NCI-H82 (cell line): Measurements from ENCODE around the gene FBXO34.
"Not testable (repeated sequence)": the region's sequence is repeated elsewhere in the genome, so short reads cannot be mapped to it uniquely, and the experiment has no call there.

ENCODE experiments used
- DNase-seq: peaks from one replicate; lab custom pipeline; 2025; lab: John Stamatoyannopoulos, UW

FBXO34 gene

DNA sequence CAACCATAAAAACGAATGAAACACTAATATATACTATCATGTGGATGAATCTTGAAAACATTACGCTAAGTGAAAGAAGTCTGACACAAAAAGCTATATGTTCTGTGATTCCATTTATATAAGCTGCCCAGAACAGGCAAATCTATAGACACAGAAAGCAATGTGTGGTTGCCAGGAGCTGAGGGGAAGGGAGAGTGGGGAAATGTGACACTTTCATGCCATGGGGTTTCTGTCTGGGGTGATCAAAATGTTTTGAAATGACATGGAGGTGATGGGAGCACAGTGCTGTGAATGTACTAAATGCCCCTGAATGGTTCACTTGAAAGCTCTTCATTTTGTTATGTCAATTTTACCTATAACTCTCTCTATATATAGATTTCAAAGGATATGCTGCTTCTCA lies 110.3 kb downstream of the FBXO34 start:
- DNase-seq, result no peak

GRCh38 chr14:55382483-55382882 lies 111.3 kb downstream of the FBXO34 start:
- no peak for DNase-seq

- not testable (repeated sequence) for DNase-seq
These were observed 111.8 kb downstream of the FBXO34 start for GRCh38 chr14:55383056-55383466.

DNA sequence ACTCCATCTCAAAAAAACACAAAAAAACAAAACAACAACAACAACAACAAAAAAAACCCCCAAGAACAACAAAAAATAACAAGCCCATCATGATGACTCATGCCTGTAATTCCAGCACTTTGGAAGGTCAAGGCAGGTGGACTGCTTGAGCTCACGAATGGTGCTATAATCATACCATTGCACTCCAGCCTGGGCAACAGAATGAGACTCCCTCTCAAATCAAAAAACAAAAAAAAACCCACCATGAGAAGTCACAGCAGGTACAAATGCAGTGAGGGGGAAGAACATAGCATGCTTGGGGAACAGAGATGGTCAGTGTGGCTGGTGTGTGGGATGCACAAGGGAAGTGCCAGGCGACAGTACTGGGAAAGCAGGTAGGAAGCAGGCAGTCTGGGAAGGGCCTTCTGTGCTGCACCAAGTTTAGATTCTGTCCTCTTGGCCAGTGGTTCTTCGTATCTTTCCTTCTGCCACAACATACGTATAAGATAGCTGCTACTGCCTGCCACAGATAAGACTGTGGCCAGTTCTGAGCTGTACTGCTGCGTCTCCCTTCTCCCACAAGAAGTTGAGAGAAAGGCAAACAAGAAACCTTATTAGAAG lies 112.4 kb downstream of the FBXO34 start:
- no peak for DNase-seq

- no peak for DNase-seq
These were observed 113.3 kb downstream of the FBXO34 start for GRCh38 chr14:55384536-55384935.

DNA sequence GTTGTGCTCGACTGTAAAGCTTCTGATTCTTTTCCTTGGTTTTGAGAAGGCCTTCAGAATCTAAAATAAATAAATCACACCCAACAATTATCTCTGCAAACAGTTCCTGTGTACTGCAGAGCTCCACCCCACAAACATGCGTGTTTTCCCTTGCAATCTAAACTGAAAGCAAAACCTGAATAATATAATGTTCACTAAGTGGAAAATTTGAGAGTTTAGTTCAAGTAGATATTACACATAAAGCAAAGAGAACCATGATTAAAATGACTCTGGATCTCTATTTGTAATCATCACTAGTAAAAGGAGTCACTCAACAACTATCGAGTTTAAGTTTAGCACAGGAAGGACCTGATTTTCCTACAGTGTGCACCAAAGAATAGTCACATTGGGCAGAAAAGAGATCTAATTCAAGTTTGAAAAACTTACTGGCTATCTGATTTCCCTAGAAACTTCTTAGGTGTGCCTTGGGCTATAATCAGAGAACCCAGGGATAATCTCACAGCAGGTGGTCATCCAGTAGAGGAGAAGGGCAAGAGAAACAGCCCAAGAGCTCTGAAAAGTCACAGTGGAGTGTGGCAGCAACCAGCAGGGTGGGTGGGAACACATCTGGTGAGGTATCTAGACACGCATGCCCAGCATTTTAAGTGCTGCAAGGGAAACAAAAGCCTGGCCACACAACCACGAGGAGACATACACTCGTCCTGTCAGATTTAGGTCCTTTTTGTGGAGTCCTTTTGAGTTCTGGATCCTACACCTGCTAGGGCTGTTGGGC lies 115.0 kb downstream of the FBXO34 start:
- DNase-seq, result no peak

- no peak for DNase-seq
These were observed 115.9 kb downstream of the FBXO34 start for GRCh38 chr14:55387121-55387520.

GRCh38 chr14:55388160-55388559 lies 116.9 kb downstream of the FBXO34 start:
- no peak for DNase-seq

DNA sequence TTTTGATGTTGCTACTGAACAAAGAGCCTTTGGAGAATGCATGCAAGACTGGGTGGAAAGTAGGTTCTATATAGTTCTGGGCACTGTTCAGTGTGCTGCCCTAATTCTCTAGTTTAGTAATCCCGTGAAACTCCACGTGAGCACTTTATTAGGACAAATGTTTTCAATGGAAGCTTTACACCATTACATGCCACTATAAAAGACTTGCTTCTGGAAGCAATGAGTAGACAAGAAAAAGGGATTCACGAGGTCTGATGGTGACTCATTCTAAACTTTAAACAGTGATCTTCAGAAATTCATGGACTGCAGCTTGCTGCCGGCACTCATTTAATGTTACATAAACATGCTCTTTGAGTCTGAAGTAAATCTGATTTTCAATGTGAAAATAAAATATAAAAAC lies 118.1 kb downstream of the FBXO34 start:
- DNase-seq, result no peak

DNA sequence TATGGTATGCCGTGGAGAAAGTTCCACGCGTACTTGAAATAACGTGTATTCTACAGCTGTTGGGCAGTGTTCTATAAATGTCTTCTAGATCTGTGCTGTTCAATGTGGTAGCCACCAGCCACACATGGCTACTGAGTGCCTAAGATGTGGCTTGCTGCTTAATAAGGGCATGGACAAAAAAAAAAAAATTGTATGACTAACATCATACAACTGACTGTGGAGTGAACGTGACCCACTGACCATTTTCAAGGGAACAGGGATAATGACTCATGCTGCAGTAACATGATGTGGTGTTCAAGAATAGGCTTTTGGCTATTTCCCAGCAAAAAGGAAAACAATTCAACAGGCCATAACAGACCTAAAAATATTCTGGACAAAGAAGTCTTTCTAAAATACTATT lies 127.5 kb downstream of the FBXO34 start:
- no peak for DNase-seq

GRCh38 chr14:55399183-55399582 lies 128.0 kb downstream of the FBXO34 start:
- no peak for DNase-seq

DNA sequence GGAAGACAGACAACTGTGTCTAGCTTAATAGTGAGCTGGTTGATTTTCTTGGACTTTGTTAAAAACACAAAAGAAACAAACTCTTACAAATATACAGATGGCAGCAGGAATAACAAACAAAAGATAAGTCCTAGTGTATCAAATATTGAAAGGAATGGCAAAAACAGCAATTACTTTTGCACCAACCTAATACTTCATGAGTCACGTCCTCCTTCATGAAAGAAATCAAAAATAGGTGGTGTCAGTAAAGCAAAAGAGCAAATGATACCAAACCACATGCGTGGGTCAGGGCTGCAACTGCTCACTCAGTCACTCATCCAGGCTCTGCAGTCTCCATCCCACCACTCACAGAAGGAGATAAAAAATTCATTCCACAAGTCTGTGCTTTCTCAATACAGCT lies 128.6 kb downstream of the FBXO34 start:
- no peak for DNase-seq

GRCh38 chr14:55401751-55402150 lies 130.5 kb downstream of the FBXO34 start:
- DNase-seq, result no peak
